Hair follicular keratinocyte (primary cell): ENCODE results near the gene TBC1D3L. TPM values are rescaled to one million over a fixed set of nuclear protein-coding genes. Genes with fewer than 3 reads are reported as not detected.

Experiments
- total RNA-seq: library from RNA; depleted of rRNA; stranded (reverse); fragments of >200 nt; gene quantifications from 2 replicates; pipeline ENCODE4 v1.2.3, GENCODE V29; 2015

TBC1D3L gene
- 1.5 and 4.4 TPM in 2 replicates for total RNA-seq

DNA sequence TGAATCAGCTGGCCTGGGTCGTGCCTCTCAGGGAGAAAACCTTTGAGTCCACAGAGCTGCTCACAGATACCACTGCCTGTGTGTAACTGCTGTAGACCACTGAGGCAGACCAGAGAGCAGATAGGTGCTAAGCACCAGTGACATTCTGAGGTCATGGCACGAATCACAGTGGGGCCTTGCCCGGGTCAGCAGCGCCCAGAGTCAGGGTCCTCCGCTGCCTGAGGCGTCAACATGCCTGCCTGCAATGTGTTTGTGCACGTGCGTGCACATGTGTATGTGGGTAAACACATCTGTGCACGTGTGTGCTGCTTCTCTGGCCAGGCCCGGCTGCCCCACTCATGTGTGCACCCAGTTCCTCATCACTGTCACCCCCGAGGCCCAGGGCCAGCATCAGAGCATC, at the start of gene TBC1D3L:
TBC1D3L (minus strand) TSS at position 101 of the 400 bp plus-strand sequence. CDS start 1,540 bp downstream, outside the sequence.

DNA sequence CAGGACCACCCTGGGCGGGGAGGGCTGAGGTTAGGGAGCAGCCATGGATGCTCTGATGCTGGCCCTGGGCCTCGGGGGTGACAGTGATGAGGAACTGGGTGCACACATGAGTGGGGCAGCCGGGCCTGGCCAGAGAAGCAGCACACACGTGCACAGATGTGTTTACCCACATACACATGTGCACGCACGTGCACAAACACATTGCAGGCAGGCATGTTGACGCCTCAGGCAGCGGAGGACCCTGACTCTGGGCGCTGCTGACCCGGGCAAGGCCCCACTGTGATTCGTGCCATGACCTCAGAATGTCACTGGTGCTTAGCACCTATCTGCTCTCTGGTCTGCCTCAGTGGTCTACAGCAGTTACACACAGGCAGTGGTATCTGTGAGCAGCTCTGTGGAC, 14.8 kb upstream of the TBC1D3L start, which contains the start of gene TBC1D3D:
TBC1D3D (plus strand) TSS at position 301 of the 400 bp plus-strand sequence. CDS start 1,585 bp downstream, outside the sequence.

Other genes starting within 250 kb of the TBC1D3L start
- gene HNF1B, start 244.0 kb downstream of the TBC1D3L start, total RNA-seq: not detected in 2 replicates
- gene TBC1D3K, start 64.6 kb downstream of the TBC1D3L start, total RNA-seq: not detected in 2 replicates
- gene TBC1D3D, start 14.9 kb upstream of the TBC1D3L start, total RNA-seq: not detected in 2 replicates
- gene TBC1D3C, start 79.6 kb upstream of the TBC1D3L start, total RNA-seq: not detected in 2 replicates
- not detected in 2 replicates for gene TBC1D3E, start 138.9 kb upstream of the TBC1D3L start, total RNA-seq
- gene TBC1D3, start 203.5 kb upstream of the TBC1D3L start, total RNA-seq: not detected in 2 replicates